Neural cell (in vitro differentiated cells): ENCODE results near the gene TSSC4. TPM values are rescaled to one million over a fixed set of nuclear protein-coding genes. Genes with fewer than 3 reads are reported as not detected.

ENCODE experiments used
- H2AFZ ChIP-seq: fragments of 200-600, 300-800 bp; sonication (generic), shearing (Covaris generic); 2 replicates; pipeline ENCODE4 v1.6.0; 2014; ENCODE audit warnings: low read depth, mild to moderate bottlenecking, antibody characterized with exemption, low read length, moderate library complexity
- H3F3A ChIP-seq: fragments of 200-600 bp; shearing (Covaris generic); 2 replicates; pipeline ENCODE4 v1.6.1; 2016; ENCODE audit warnings: mild to moderate bottlenecking, moderate library complexity, mixed read lengths, antibody characterized with exemption, low read length; ENCODE audit not compliant: insufficient read depth, poor library complexity, severe bottlenecking
- H3K27ac ChIP-seq: fragments of 200-600, 300-800 bp; sonication (generic), shearing (Covaris generic); 2 replicates; pipeline ENCODE4 v1.5.1; 2014; ENCODE audit warnings: mild to moderate bottlenecking, low read length, moderate library complexity
- H3K27me3 ChIP-seq: fragments of 300-800, 200-600 bp; sonication (generic), shearing (Covaris generic); 2 replicates; pipeline ENCODE4 v1.6.0; 2014; ENCODE audit warnings: mild to moderate bottlenecking, low read depth, low read length, moderate library complexity; ENCODE audit not compliant: insufficient read depth
- H3K36me3 ChIP-seq: fragments of 300-800, 200-600 bp; sonication (generic), shearing (Covaris generic); 2 replicates; pipeline ENCODE4 v1.5.1; 2014; ENCODE audit warnings: mild to moderate bottlenecking, antibody characterized with exemption, low read length, moderate library complexity; ENCODE audit not compliant: insufficient read depth
- H3K4me2 ChIP-seq: fragments of 300-800, 200-600 bp; sonication (generic), shearing (Covaris generic); 2 replicates; pipeline ENCODE4 v1.6.0; 2014; ENCODE audit warnings: mild to moderate bottlenecking, low read length
- H3K4me3 ChIP-seq: fragments of 300-800, 200-600 bp; sonication (generic), shearing (Covaris generic); 2 replicates; pipeline ENCODE4 v1.5.1; 2014; ENCODE audit warnings: mild to moderate bottlenecking, low read length, moderate library complexity
- H3K79me2 ChIP-seq: fragments of 200-600 bp; shearing (Covaris generic); replicated peaks from 2 replicates; pipeline ENCODE4 v1.6.0; 2014; ENCODE audit warnings: mild to moderate bottlenecking, low read length, moderate library complexity; ENCODE audit not compliant: insufficient read depth
- H3K9ac ChIP-seq: fragments of 300-800, 200-600 bp; sonication (generic), shearing (Covaris generic); 2 replicates; pipeline ENCODE4 v1.6.1; 2016; ENCODE audit warnings: mild to moderate bottlenecking, low read length, mixed read lengths
- H3K9me2 ChIP-seq: fragments of 200-600 bp; shearing (Covaris generic); 2 replicates; pipeline ENCODE4 v1.6.1; 2016; ENCODE audit warnings: mild to moderate bottlenecking, low read length, mixed read lengths; ENCODE audit not compliant: insufficient read depth
- H3K9me3 ChIP-seq: fragments of 200-600, 300-800 bp; sonication (generic), shearing (Covaris generic); 2 replicates; pipeline ENCODE4 v1.6.1; 2016; ENCODE audit warnings: mild to moderate bottlenecking, mixed run types, low read length, moderate library complexity, mixed read lengths
- H4K20me1 ChIP-seq: fragments of 200-600 bp; shearing (Covaris generic); 2 replicates; pipeline ENCODE4 v1.6.1; 2016; ENCODE audit warnings: mild to moderate bottlenecking, mixed run types; ENCODE audit not compliant: insufficient read depth
- CTCF ChIP-seq: fragments of 450-650 bp; IDR thresholded peaks from 2 replicates; pipeline ENCODE4 v1.5.1; 2014; ENCODE audit warnings: antibody characterized with exemption, mild to moderate bottlenecking, moderate library complexity; ENCODE audit not compliant: poor library complexity, severe bottlenecking
- EP300 ChIP-seq: fragments of 450-650 bp; conservative IDR thresholded peaks from 2 replicates; pipeline ENCODE4 v1.6.1; 2014; ENCODE audit warnings: antibody characterized with exemption, mild to moderate bottlenecking, moderate library complexity; ENCODE audit not compliant: poor library complexity, severe bottlenecking
- EZH2 ChIP-seq: fragments of 200-600, 300-800 bp; shearing (Covaris generic), sonication (generic); IDR thresholded peaks from 2 replicates; pipeline ENCODE4 v1.6.1; 2014; ENCODE audit warnings: antibody characterized with exemption, low read length, borderline replicate concordance, mild to moderate bottlenecking; ENCODE audit not compliant: insufficient read depth, poor library complexity, severe bottlenecking
- MXI1 ChIP-seq: fragments of 450-650 bp; conservative IDR thresholded peaks from 2 replicates; pipeline ENCODE4 v1.6.1; 2014; ENCODE audit warnings: antibody characterized with exemption, mild to moderate bottlenecking; ENCODE audit not compliant: poor library complexity, severe bottlenecking
- POLR2AphosphoS5 ChIP-seq: IDR thresholded peaks from 2 replicates; pipeline ENCODE4 v1.6.1; 2012
- RAD21 ChIP-seq: fragments of 450-650 bp; conservative IDR thresholded peaks from 2 replicates; pipeline ENCODE4 v1.6.1; 2014; ENCODE audit warnings: antibody characterized with exemption, mild to moderate bottlenecking, moderate library complexity
- REST ChIP-seq: IDR thresholded peaks from 2 replicates; pipeline ENCODE4 v1.6.1; 2012; ENCODE audit warnings: borderline replicate concordance
- SMC3 ChIP-seq: fragments of 450-650 bp; conservative IDR thresholded peaks from 2 replicates; pipeline ENCODE4 v1.6.1; 2014; ENCODE audit warnings: antibody characterized with exemption, mild to moderate bottlenecking, moderate library complexity; ENCODE audit not compliant: poor library complexity
- TAF1 ChIP-seq: IDR thresholded peaks from 2 replicates; pipeline ENCODE4 v1.6.1; 2012; ENCODE audit warnings: low read depth
- polyA plus RNA-seq: library from polyadenylated mRNA; depleted of rRNA; stranded (reverse); fragments of >200 nt; gene quantifications from 2 replicates; pipeline ENCODE4 v1.2.3, GENCODE V29; 2014

Gene TSSC4
- polyA plus RNA-seq, 1 donor from 2014 or later: 54.3 TPM

- H2AFZ ChIP-seq: no peak overlapping the region
- no peaks in the 10 kb centered on the region for H3K9me2 ChIP-seq
- H3K4me2 ChIP-seq: no peak overlapping the region
- peaks cover 18% of the 10 kb centered on the region for H3K79me2 ChIP-seq
- no peaks in the 10 kb centered on the region for H3K36me3 ChIP-seq
- no peaks in the 10 kb centered on the region for H3K9me3 ChIP-seq
- H3K4me3 ChIP-seq: no peak overlapping the region
- TF ChIP-seq EZH2 (no peak), MXI1 (no peak), POLR2AphosphoS5 (no peak), SMC3 (no peak), EP300 (no peak), REST (no peak), RAD21 (no peak), CTCF (no peak)
- no peaks in the 10 kb centered on the region for H3F3A ChIP-seq
- no peak overlapping the region for H3K9ac ChIP-seq
- no peaks in the 10 kb centered on the region for H3K27me3 ChIP-seq
- peaks cover 8% of the 10 kb centered on the region for H4K20me1 ChIP-seq
- no peak overlapping the region for H3K27ac ChIP-seq
These were observed 25.9 kb upstream of the TSSC4 start for GRCh38 chr11:2374456-2375201.

GRCh38 chr11:2375341-2375853 is 25.2 kb upstream of the TSSC4 start:
- Histone ChIP-seq H3K36me3 (no peaks in the 10 kb centered on the region), H3K4me2 (no peak overlapping the region), H3K27me3 (no peaks in the 10 kb centered on the region), H3K27ac (no peak overlapping the region), H2AFZ (no peak overlapping the region), H3K4me3 (no peak overlapping the region), H3K9me3 (no peaks in the 10 kb centered on the region), H3K9ac (no peak overlapping the region), H4K20me1 (peaks cover 8% of the 10 kb centered on the region), H3K79me2 (peaks cover 25% of the 10 kb centered on the region), H3K9me2 (no peaks in the 10 kb centered on the region), H3F3A (no peaks in the 10 kb centered on the region)
- TF ChIP-seq TAF1 (no peak), SMC3 (no peak), CTCF (no peak), EP300 (no peak), EZH2 (no peak), POLR2AphosphoS5 (no peak), RAD21 (no peak), MXI1 (no peak), REST (no peak)
